Adrenal gland (tissue), 12 donors: ENCODE results near the gene UTF1. TPM values are rescaled to one million over a fixed set of nuclear protein-coding genes. Genes with fewer than 3 reads are reported as not detected.

Source experiments
- DNase-seq, 7 donors: peaks; one replicate each; pipeline ENCODE4 v3.0.0-alpha.2; 2019 to 2020
- H3K27ac ChIP-seq, 5 donors: fragments of 200-600 bp; sonication (generic) in 4 of 5; 1 replicate in 3 of 5; 2 replicates in 2 of 5; pipeline versions ENCODE4 v1.5.1 to v1.8.0; 2016 to 2020; ENCODE audit warnings: mild to moderate bottlenecking in 1 of 5
- H3K27me3 ChIP-seq: fragments of 200-600 bp; 2 replicates; pipeline ENCODE4 v1.8.0; 2021
- H3K36me3 ChIP-seq, 2 donors: fragments of 200-600 bp; replicated peaks in 1 of 2; 1 replicate in 1 of 2; 2 replicates in 1 of 2; pipeline versions ENCODE4 v1.5.1 to v1.8.0; 2018 to 2022
- H3K4me1 ChIP-seq, 2 donors: fragments of 200-600 bp; replicated peaks in 1 of 2; 1 replicate in 1 of 2; 2 replicates in 1 of 2; pipeline versions ENCODE4 v1.5.1 to v1.8.0; 2018 to 2021
- H3K4me3 ChIP-seq, 4 donors: fragments of 200-600 bp; sonication (generic) in 3 of 4; one replicate each; pipeline ENCODE4 v1.5.1; 2016 to 2018
- H3K9me3 ChIP-seq, 3 donors: fragments of 200-600 bp; sonication (generic) in 1 of 3; replicated peaks in 1 of 3; 1 replicate in 2 of 3; 2 replicates in 1 of 3; pipeline versions ENCODE4 v1.5.1 to v1.8.0; 2016 to 2021
- CTCF ChIP-seq, 6 experiments: fragments of 450-650 bp in 4 of 6; fragments of 200-600 bp in 2 of 6; sonication (generic) in 1 of 6; IDR thresholded peaks; 1 replicate in 5 of 6; 2 replicates in 1 of 6; pipeline versions ENCODE4 v1.5.1 to v1.8.0; 2016 to 2021; ENCODE audit warnings: antibody characterized with exemption in 6 of 6, mild to moderate bottlenecking in 2 of 6, moderate library complexity in 1 of 6
- POLR2A ChIP-seq, 2 donors: fragments of 450-650 bp; IDR thresholded peaks; one replicate each; pipeline ENCODE4 v1.6.1; 2017; ENCODE audit warnings: antibody characterized with exemption in 2 of 2, mild to moderate bottlenecking in 2 of 2, moderate library complexity in 1 of 2
- WGBS, 4 donors: extraction: QIAGEN DNeasy Blood & Tissue Kit in 2 of 4; methylation state at CpG; one replicate each; pipeline versions ENCODE4 v1.1.5 to v1.1.7; 2013 to 2017; 5-methylcytosine and 5-hydroxymethylcytosine counted together
- intact Hi-C, 2 donors: fragments of 100-400 bp; cut with DNase I; formaldehyde crosslinking; loops; one replicate each; pipeline versions ENCODE4 v1.14.1 to v1.15.0; 2022 to 2023
- polyA plus RNA-seq, 3 donors: library from polyadenylated mRNA; stranded (reverse); fragments of 200-250 nt in 2 of 3; fragments of 350-450 nt in 1 of 3; fragmentation: Illumina TruSeq in 1 of 3; extraction: RNeasy Lipid Tissue Mini Kit (QIAGEN cat#74804) in 1 of 3; gene quantifications; one replicate each; pipeline ENCODE4 v1.2.3, GENCODE V29; 2013 to 2014
- total RNA-seq, 9 donors: library from RNA; depleted of rRNA in 4 of 9; stranded (reverse); fragments of >200 nt in 4 of 9; fragments of 120-200 nt in 1 of 9; fragmentation: NEBNext Ultra II Directional in 1 of 9; extraction: Animal tissue kit (Norgen Biotek cat#: 25700) in 1 of 9; gene quantifications; one replicate each; pipeline versions ENCODE4 v1.1.0 to v1.2.4, GENCODE V29; 2013 to 2023
- donor health status: healthy with polysubstance abuse.
- donor health status: Bipolar disorder and iron deficiency.
- donor health status: DM: yes; HTN: yes; CAD: no.
- donor health status: DM: no; HTN: no; CAD: no.
- donor health status: DM: no; HTN: no; CAD: no.
- donor health status: DM: yes; HTN: yes; CAD: no.

UTF1 gene
- total and polyA plus RNA-seq, 12 donors, result 0.19 to 0.24 TPM; not detected in 10

- no peaks in the 10 kb centered on the region for H3K9me3 ChIP-seq
- H3K27me3 ChIP-seq, result no peaks in the 10 kb centered on the region
- no peak for TF ChIP-seq POLR2A (IDR thresholded peaks at IDR 0.05)
- no peak for TF ChIP-seq CTCF (IDR thresholded peaks at IDR 0.05)
- no peak for DNase-seq
- H3K36me3 ChIP-seq, result no peaks in the 10 kb centered on the region
- intact Hi-C loops, result no loop called here
- peaks cover 0 to 15% of the 10 kb centered on the region in 2 donors for H3K4me1 ChIP-seq
- 91 to 100% (median 94%) methylated on average over 2 to 25 of the region's 25 CpGs for WGBS, 4 donors
- no peak overlapping the region for H3K4me3 ChIP-seq
- no peak overlapping the region for H3K27ac ChIP-seq
Observed at GRCh38 chr10:133272964-133273420, 43.0 kb downstream of the UTF1 start.

GRCh38 chr10:133273534-133274143 lies 43.6 kb downstream of the UTF1 start:
- DNase-seq, result no peak
- intact Hi-C loops, result no loop called here

GRCh38 chr10:133274751-133275683 lies 45.0 kb downstream of the UTF1 start:
- no peak for TF ChIP-seq POLR2A (IDR thresholded peaks at IDR 0.05)
- no peak for TF ChIP-seq CTCF (IDR thresholded peaks at IDR 0.05)
- WGBS, 4 donors, result 44 to 57% (median 53%) methylated on average over 13 to 26 of the region's 26 CpGs
- Histone ChIP-seq H3K27me3 (no peaks in the 10 kb centered on the region), H3K4me1 (peaks cover 0 to 26% of the 10 kb centered on the region in 2 donors), H3K4me3 (no peak overlapping the region), H3K36me3 (peaks cover 0 to 11% of the 10 kb centered on the region in 2 donors), H3K27ac (no peak overlapping the region), H3K9me3 (no peaks in the 10 kb centered on the region)
- DNase-seq, result no peak
- intact Hi-C loops, result no loop called here

More at GRCh38 chr10:133273534-133274143, 43.6 kb downstream of the UTF1 start:
- WGBS, 4 donors, result 86 to 89% (median 88%) methylated on average over 12 to 27 of the region's 28 CpGs; no CpG with 5 or more reads in 1 of the 4 donors
- peaks cover 0 to 22% of the 10 kb centered on the region in 2 donors for H3K4me1 ChIP-seq
- H3K9me3 ChIP-seq, result no peaks in the 10 kb centered on the region
- H3K27me3 ChIP-seq, result no peaks in the 10 kb centered on the region
- TF ChIP-seq CTCF (IDR thresholded peaks at IDR 0.05), result no peak
- TF ChIP-seq POLR2A (IDR thresholded peaks at IDR 0.05), result no peak
- H3K36me3 ChIP-seq, result no peaks in the 10 kb centered on the region
- H3K4me3 ChIP-seq, result no peak overlapping the region
- H3K27ac ChIP-seq, result no peak overlapping the region

GRCh38 chr10:133275684-133276092 lies 45.7 kb downstream of the UTF1 start:
- TF ChIP-seq CTCF (IDR thresholded peaks at IDR 0.05), result no peak
- TF ChIP-seq POLR2A (IDR thresholded peaks at IDR 0.05), result no peak
- peaks cover 0 to 26% of the 10 kb centered on the region in 2 donors for H3K4me1 ChIP-seq
- no peaks in the 10 kb centered on the region for H3K9me3 ChIP-seq
- DNase-seq, result no peak
- no peak overlapping the region for H3K4me3 ChIP-seq
- H3K27me3 ChIP-seq, result no peaks in the 10 kb centered on the region
- 38 to 60% (median 43%) methylated on average over 2 to 12 of the region's 12 CpGs for WGBS, 4 donors
- intact Hi-C loops, result no loop called here
- no peak overlapping the region for H3K27ac ChIP-seq
- peaks cover 0 to 12% of the 10 kb centered on the region in 2 donors for H3K36me3 ChIP-seq
